Hepatocyte (in vitro differentiated cells): Measurements from ENCODE around the gene POU3F1. TPM values are rescaled to one million over a fixed set of nuclear protein-coding genes. Genes with fewer than 3 reads are reported as not detected.
A peak's percentile ranks its signal among the peaks of the same experiment; 100 is the strongest.

Source experiments
- DNase-seq: peaks from one replicate; pipeline ENCODE4 v3.0.0-alpha.2; 2016; ENCODE audit warnings: low spot score
- H2AFZ ChIP-seq: fragments of 200-600 bp; sonication (generic); 2 replicates; pipeline ENCODE4 v1.6.0; 2016; ENCODE audit warnings: antibody characterized with exemption, mild to moderate bottlenecking
- H3K27ac ChIP-seq: fragments of 200-600 bp; sonication (generic); 2 replicates; pipeline ENCODE4 v1.5.1; 2016; ENCODE audit warnings: mild to moderate bottlenecking
- H3K27me3 ChIP-seq: fragments of 200-600 bp; sonication (generic); 2 replicates; pipeline ENCODE4 v1.6.1; 2016
- H3K36me3 ChIP-seq: fragments of 200-600 bp; sonication (generic); replicated peaks from 2 replicates; pipeline ENCODE4 v1.5.1; 2016; ENCODE audit warnings: low read depth; ENCODE audit not compliant: insufficient read depth
- H3K4me1 ChIP-seq: fragments of 200-600 bp; sonication (generic); 2 replicates; pipeline ENCODE4 v1.5.1; 2016; ENCODE audit warnings: mild to moderate bottlenecking, moderate library complexity; ENCODE audit not compliant: insufficient read depth
- H3K4me2 ChIP-seq: fragments of 200-600 bp; sonication (generic); 2 replicates; pipeline ENCODE4 v1.6.0; 2016
- H3K4me3 ChIP-seq: fragments of 200-600 bp; sonication (generic); 2 replicates; pipeline ENCODE4 v1.5.1; 2016; ENCODE audit warnings: mild to moderate bottlenecking
- H3K79me2 ChIP-seq: fragments of 200-600 bp; sonication (generic); 2 replicates; pipeline ENCODE4 v1.6.0; 2017; ENCODE audit warnings: mild to moderate bottlenecking
- H3K9me2 ChIP-seq: fragments of 200-600 bp; sonication (generic); replicated peaks from 2 replicates; pipeline ENCODE4 v1.6.0; 2017; ENCODE audit warnings: mild to moderate bottlenecking; ENCODE audit not compliant: insufficient read depth
- H3K9me3 ChIP-seq: fragments of 200-600 bp; sonication (generic); 2 replicates; pipeline ENCODE4 v1.5.1; 2016; ENCODE audit warnings: low read depth, mild to moderate bottlenecking
- H4K20me1 ChIP-seq: fragments of 200-600 bp; sonication (generic); 2 replicates; pipeline ENCODE4 v1.6.0; 2016; ENCODE audit warnings: mild to moderate bottlenecking; ENCODE audit not compliant: insufficient read depth, poor library complexity, severe bottlenecking
- CTCF ChIP-seq: fragments of 200-600 bp; sonication (generic); IDR thresholded peaks from 2 replicates; pipeline ENCODE4 v1.5.1; 2016; ENCODE audit warnings: antibody characterized with exemption, mild to moderate bottlenecking; ENCODE audit not compliant: poor library complexity
- EZH2 ChIP-seq: fragments of 200-600 bp; sonication (generic); IDR thresholded peaks from 2 replicates; pipeline ENCODE4 v1.6.1; 2016; ENCODE audit warnings: antibody characterized with exemption, mild to moderate bottlenecking, borderline replicate concordance
- EZH2phosphoT487 ChIP-seq: fragments of 200-600 bp; sonication (generic); IDR thresholded peaks from one replicate; pipeline ENCODE4 v1.6.1; 2018; ENCODE audit warnings: antibody characterized with exemption, mild to moderate bottlenecking, low read depth, moderate library complexity; ENCODE audit not compliant: unreplicated experiment, severe bottlenecking
- WGBS: methylation state at CpG from one replicate; pipeline ENCODE4 v1.1.6; 2016; ENCODE audit warnings: low lambda C conversion rate; ENCODE audit errors: missing lambda C conversion rate; 5-methylcytosine and 5-hydroxymethylcytosine counted together
- polyA plus RNA-seq: library from polyadenylated mRNA; unstranded; fragments of >200 nt; fragmentation: Nextera tagmentation; extraction: Ambion mirVana; gene quantifications from 2 replicates; pipeline ENCODE4 v1.2.1, GENCODE V29; 2016
- total RNA-seq: library from RNA; depleted of rRNA; stranded (reverse); fragments of >200 nt; gene quantifications from 2 replicates; pipeline ENCODE4 v1.2.3, GENCODE V29; 2014

POU3F1 gene
- total and polyA plus RNA-seq, 2 experiments from 2014 or later: 0.73 TPM; not detected in 1

DNA sequence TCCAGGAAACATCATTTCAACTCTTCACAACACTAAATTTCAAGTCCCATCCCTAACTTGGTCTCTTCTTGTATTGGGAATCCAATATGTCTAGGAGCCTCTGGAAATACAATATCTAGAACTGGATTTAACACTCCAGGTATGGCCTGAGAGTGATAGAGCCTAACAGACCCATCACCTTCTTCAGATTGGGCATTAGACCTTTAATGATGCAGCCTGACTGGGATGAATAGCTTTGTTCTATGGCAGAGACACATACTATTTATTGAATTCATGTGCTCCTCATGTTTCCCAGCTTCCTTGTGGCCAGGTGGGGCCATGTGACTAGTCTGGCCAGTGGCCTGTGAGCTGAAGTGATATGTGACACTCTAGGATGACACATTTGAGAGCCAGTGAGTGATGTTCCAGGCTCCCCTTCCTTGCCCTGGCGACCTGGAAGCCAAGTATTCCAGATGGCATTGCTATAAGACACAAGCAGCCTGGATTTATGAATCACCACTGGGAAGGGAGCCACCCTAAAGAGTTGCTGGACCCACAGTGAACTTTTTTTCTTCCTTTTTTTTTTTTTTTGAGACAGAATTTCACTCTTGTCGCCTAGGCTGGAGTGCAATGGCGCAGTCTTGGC is 31.0 kb upstream of the POU3F1 start:
- no peaks in the 10 kb centered on the region for H3K9me2 ChIP-seq
- no peaks in the 10 kb centered on the region for H3K79me2 ChIP-seq
- H3K27me3 ChIP-seq: no peaks in the 10 kb centered on the region
- H3K9me3 ChIP-seq: no peaks in the 10 kb centered on the region
- no peaks in the 10 kb centered on the region for H3K4me1 ChIP-seq
- H4K20me1 ChIP-seq: no peaks in the 10 kb centered on the region
- H3K4me2 ChIP-seq: no peak overlapping the region
- no peak overlapping the region for H2AFZ ChIP-seq
- no peak for DNase-seq
- WGBS: 88% methylated on average over 3 of the region's 3 CpGs
- no peak overlapping the region for H3K27ac ChIP-seq
- H3K4me3 ChIP-seq: no peak overlapping the region
- H3K36me3 ChIP-seq: no peaks in the 10 kb centered on the region
- no peak for TF ChIP-seq EZH2
- no peak for TF ChIP-seq CTCF

- Histone ChIP-seq H3K4me2 (no peak overlapping the region), H2AFZ (no peak overlapping the region), H3K27me3 (no peaks in the 10 kb centered on the region), H3K4me1 (no peaks in the 10 kb centered on the region), H3K9me2 (no peaks in the 10 kb centered on the region), H3K9me3 (no peaks in the 10 kb centered on the region), H4K20me1 (no peaks in the 10 kb centered on the region), H3K4me3 (no peak overlapping the region), H3K36me3 (no peaks in the 10 kb centered on the region), H3K79me2 (no peaks in the 10 kb centered on the region), H3K27ac (no peak overlapping the region)
- TF ChIP-seq EZH2phosphoT487 (no peak), EZH2 (no peak), CTCF (no peak)
- 74% methylated on average over 6 of the region's 6 CpGs for WGBS
- DNase-seq: no peak
Measured at GRCh38 chr1:38076455-38076854, 29.9 kb upstream of the POU3F1 start.

DNA sequence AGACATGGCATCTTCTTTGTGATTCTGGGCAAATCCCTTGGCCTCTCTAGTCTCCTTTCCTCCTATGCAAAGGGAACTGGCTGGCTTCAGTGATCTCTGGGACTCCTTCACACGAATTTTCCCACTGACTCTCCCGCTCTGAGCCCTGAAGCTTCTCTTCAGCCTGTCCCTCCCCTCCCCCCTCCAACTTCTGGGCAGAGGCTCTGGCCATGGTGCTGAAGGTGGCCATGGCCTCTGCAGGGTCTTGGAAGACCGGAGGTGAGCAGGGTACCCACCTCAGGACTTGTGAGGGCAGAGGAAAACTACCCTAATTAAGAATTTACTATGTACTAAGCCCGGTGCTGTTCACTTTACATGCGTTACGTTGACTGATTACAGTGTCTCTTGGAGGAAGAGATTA is 29.4 kb upstream of the POU3F1 start:
- Histone ChIP-seq H3K27ac (no peak overlapping the region), H3K27me3 (no peaks in the 10 kb centered on the region), H3K9me2 (no peaks in the 10 kb centered on the region), H3K9me3 (no peaks in the 10 kb centered on the region), H2AFZ (no peak overlapping the region), H3K4me2 (no peak overlapping the region), H3K79me2 (no peaks in the 10 kb centered on the region), H3K4me1 (no peaks in the 10 kb centered on the region), H3K36me3 (no peaks in the 10 kb centered on the region), H4K20me1 (no peaks in the 10 kb centered on the region), H3K4me3 (no peak overlapping the region)
- WGBS: 27% methylated on average over 6 of the region's 6 CpGs
- TF ChIP-seq EZH2phosphoT487 (no peak), CTCF (no peak), EZH2 (no peak)
- DNase-seq: peak; percentile 78

DNA sequence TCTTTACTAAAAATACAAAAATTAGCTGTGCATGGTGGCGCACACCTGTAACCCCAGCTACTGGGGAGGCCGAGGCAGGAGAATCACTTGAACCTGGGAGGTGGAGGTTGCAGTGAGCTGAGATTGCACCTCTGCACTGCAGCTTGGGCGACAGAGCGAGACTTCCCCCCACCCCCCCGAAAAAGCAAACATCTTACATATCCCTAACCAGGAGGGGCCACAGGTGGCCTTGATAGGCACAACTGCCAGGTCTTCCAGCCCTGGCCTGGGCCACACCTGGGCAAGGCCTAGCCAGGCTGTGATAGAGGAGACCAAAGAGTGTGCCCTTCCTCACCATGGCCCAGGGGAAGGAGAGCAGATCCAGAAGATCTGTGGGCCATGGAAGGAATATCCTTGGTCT is 28.6 kb upstream of the POU3F1 start:
- Histone ChIP-seq H3K27me3 (peaks cover 4% of the 10 kb centered on the region), H3K79me2 (no peaks in the 10 kb centered on the region), H3K4me3 (no peak overlapping the region), H3K9me2 (no peaks in the 10 kb centered on the region), H3K27ac (no peak overlapping the region), H2AFZ (no peak overlapping the region), H4K20me1 (no peaks in the 10 kb centered on the region), H3K4me2 (no peak overlapping the region), H3K9me3 (no peaks in the 10 kb centered on the region), H3K36me3 (no peaks in the 10 kb centered on the region), H3K4me1 (no peaks in the 10 kb centered on the region)
- 86% methylated on average over 5 of the region's 5 CpGs for WGBS
- DNase-seq: no peak
- TF ChIP-seq CTCF: no peak
- TF ChIP-seq EZH2: no peak
- no peak for TF ChIP-seq EZH2phosphoT487
